HCT116 (cell line): Measurements from ENCODE around the gene SLC31A1. TPM values are rescaled to one million over a fixed set of nuclear protein-coding genes. Genes with fewer than 3 reads are reported as not detected.

Experiments used
- ATAC-seq: fragments of 200-7000 bp; cut with Tn5 transposase; 2 replicates; pipeline ENCODE4 v1.9.1; 2020; ENCODE audit warnings: mild to moderate bottlenecking, moderate library complexity
- BruUV-seq: library from RNA; stranded (reverse); fragments of 400-500 nt; replicated peaks from 2 replicates; lab custom pipeline; 2021; lab: Mats Ljungman, UMichigan
- CTCF ChIA-PET: fragments of 300-600 bp; sonication (Branson Sonifier 250); formaldehyde crosslinking; loops from one replicate; lab custom pipeline; 2021; ENCODE audit warnings: antibody characterized with exemption; lab: Charles Lee
- POLR2A ChIA-PET: fragments of 300-600, 350-600 bp; sonication (Branson Sonifier 250); formaldehyde crosslinking; loops from one replicate; lab custom pipeline; 2021; ENCODE audit warnings: antibody characterized with exemption; lab: Charles Lee
- RAD21 ChIA-PET, 2 experiments: fragments of 300-600 bp; sonication (Branson Sonifier 250); formaldehyde crosslinking; loops; one replicate each; lab custom pipeline; 2023; ENCODE audit warnings: low total read pairs in 2 of 2; ENCODE audit not compliant: uncharacterized antibody in 2 of 2, unreplicated experiment in 2 of 2, low non-redundant PET in 1 of 2; lab: Charles Lee
- DNase-seq: peaks from one replicate; pipeline ENCODE4 v3.0.0-alpha.2; 2010; ENCODE audit warnings: low read depth, low spot score
- H2AFZ ChIP-seq: fragments of 200-600 bp; shearing (Covaris generic), sonication (generic); 2 replicates; pipeline ENCODE4 v1.6.1; 2017; ENCODE audit warnings: low read depth, mixed run types, mixed read lengths, antibody characterized with exemption, low read length; ENCODE audit not compliant: poor library complexity, severe bottlenecking
- H3K27ac ChIP-seq: 2 replicates; pipeline ENCODE4 v1.5.1; 2012; ENCODE audit warnings: low read depth, low read length
- H3K27me3 ChIP-seq: fragments of 200-600 bp; sonication (generic); 2 replicates; pipeline ENCODE4 v1.6.1; 2016; ENCODE audit warnings: mixed run types, low read length, mixed read lengths; ENCODE audit not compliant: insufficient read depth
- H3K36me3 ChIP-seq, 2 experiments: fragments of 200-500 bp in 1 of 2; fragments of 200-600 bp in 1 of 2; sonication (Bioruptor generic) in 1 of 2; sonication (generic) in 1 of 2; 2 replicates each; pipeline versions ENCODE4 v1.5.1 to v1.6.1; 2014 to 2016; ENCODE audit warnings: low read length in 2 of 2, inconsistent platforms in 1 of 2, mixed read lengths in 1 of 2, mixed run types in 1 of 2; ENCODE audit not compliant: insufficient read depth in 2 of 2, control insufficient read depth in 1 of 2
- H3K4me1 ChIP-seq, 2 experiments: fragments of 200-600 bp in 1 of 2; sonication (generic) in 1 of 2; 2 replicates each; pipeline versions ENCODE4 v1.5.1 to v1.6.1; 2012 to 2017; ENCODE audit warnings: low read length in 2 of 2, inconsistent platforms in 1 of 2, mild to moderate bottlenecking in 1 of 2, mixed read lengths in 1 of 2, mixed run types in 1 of 2, moderate library complexity in 1 of 2; ENCODE audit not compliant: insufficient read depth in 2 of 2, control insufficient read depth in 1 of 2
- H3K4me2 ChIP-seq: fragments of 200-600 bp; sonication (generic); 2 replicates; pipeline ENCODE4 v1.6.1; 2017; ENCODE audit warnings: mixed run types, low read length, mixed read lengths
- H3K4me3 ChIP-seq, 2 experiments: fragments of 200-600 bp in 1 of 2; sonication (generic) in 1 of 2; replicated peaks in 1 of 2; 2 replicates each; pipeline ENCODE4 v1.5.1; 2011 to 2016; ENCODE audit warnings: low read length in 2 of 2, control low read depth in 1 of 2, low read depth in 1 of 2, mild to moderate bottlenecking in 1 of 2, mixed read lengths in 1 of 2, mixed run types in 1 of 2
- H3K79me2 ChIP-seq: fragments of 200-600 bp; sonication (generic); 2 replicates; pipeline ENCODE4 v1.6.1; 2017; ENCODE audit warnings: mild to moderate bottlenecking, mixed run types, low read length, moderate library complexity, mixed read lengths; ENCODE audit not compliant: insufficient read depth
- H3K9ac ChIP-seq: fragments of 200-600 bp; sonication (generic); 2 replicates; pipeline ENCODE4 v1.6.1; 2016; ENCODE audit warnings: low read length, mixed read lengths
- H3K9me2 ChIP-seq: fragments of 200-600 bp; sonication (generic), shearing (Covaris generic); 2 replicates; pipeline ENCODE4 v1.6.1; 2017; ENCODE audit warnings: mixed run types, mild to moderate bottlenecking, moderate library complexity; ENCODE audit not compliant: insufficient read depth
- H3K9me3 ChIP-seq, 2 experiments: fragments of 200-500 bp in 1 of 2; fragments of 200-600 bp in 1 of 2; sonication (Bioruptor generic) in 1 of 2; sonication (generic) in 1 of 2; 2 replicates each; pipeline ENCODE4 v1.6.1; 2014 to 2017; ENCODE audit warnings: low read length in 2 of 2, mixed read lengths in 2 of 2, inconsistent platforms in 1 of 2, low read depth in 1 of 2, mild to moderate bottlenecking in 1 of 2, mixed run types in 1 of 2, moderate library complexity in 1 of 2; ENCODE audit not compliant: control insufficient read depth in 1 of 2, insufficient read depth in 1 of 2
- H4K20me1 ChIP-seq: fragments of 200-600 bp; sonication (generic), shearing (Covaris generic); 2 replicates; pipeline ENCODE4 v1.6.1; 2017; ENCODE audit warnings: mixed run types, mild to moderate bottlenecking, moderate library complexity; ENCODE audit not compliant: insufficient read depth
- CEBPB ChIP-seq: IDR thresholded peaks from 2 replicates; pipeline ENCODE4 v1.6.1; 2012; ENCODE audit warnings: low read depth
- EGR1 ChIP-seq: IDR thresholded peaks from 2 replicates; pipeline ENCODE4 v1.6.1; 2012; ENCODE audit warnings: low read depth
- ELF1 ChIP-seq: IDR thresholded peaks from 2 replicates; pipeline ENCODE4 v1.6.1; 2012; ENCODE audit warnings: low read depth, borderline replicate concordance
- EZH2 ChIP-seq: fragments of 200-600 bp; sonication (generic); IDR thresholded peaks from 2 replicates; pipeline ENCODE4 v1.6.1; 2017; ENCODE audit warnings: antibody characterized with exemption, mixed run types
- EZH2phosphoT487 ChIP-seq: fragments of 200-600 bp; IDR thresholded peaks from 2 replicates; pipeline ENCODE4 v1.6.1; 2018; ENCODE audit warnings: antibody characterized with exemption, borderline replicate concordance
- FOSL1 ChIP-seq: IDR thresholded peaks from 2 replicates; pipeline ENCODE4 v1.6.1; 2012; ENCODE audit warnings: low read depth
- POLR2A ChIP-seq: IDR thresholded peaks from 2 replicates; pipeline ENCODE4 v1.7.0; 2011; ENCODE audit warnings: borderline replicate concordance; ENCODE audit not compliant: insufficient read depth, insufficient read length; ENCODE audit errors: extremely low read depth
- POLR2AphosphoS5 ChIP-seq: IDR thresholded peaks from 2 replicates; pipeline ENCODE4 v1.6.1; 2011; ENCODE audit warnings: mild to moderate bottlenecking, low read depth, low read length, moderate library complexity
- SIN3A ChIP-seq: IDR thresholded peaks from 2 replicates; pipeline ENCODE4 v1.6.1; 2012; ENCODE audit warnings: low read depth
- SP1 ChIP-seq: IDR thresholded peaks from 2 replicates; pipeline ENCODE4 v1.6.1; 2012; ENCODE audit warnings: low read depth
- SRF ChIP-seq: IDR thresholded peaks from 2 replicates; pipeline ENCODE4 v1.6.1; 2012; ENCODE audit warnings: low read depth
- TCF7L2 ChIP-seq: IDR thresholded peaks from 2 replicates; pipeline ENCODE4 v1.7.0; 2011; ENCODE audit warnings: borderline replicate concordance, inconsistent platforms; ENCODE audit not compliant: insufficient read depth, insufficient read length; ENCODE audit errors: extremely low read depth
- ZNF274 ChIP-seq: fragments of 200-500 bp; sonication (Bioruptor generic); IDR thresholded peaks from 2 replicates; pipeline ENCODE4 v1.6.1; 2014; ENCODE audit warnings: mild to moderate bottlenecking, low read depth, low read length, inconsistent platforms
- intact Hi-C: fragments of 100-400 bp; cut with micrococcal nuclease; formaldehyde crosslinking; loops from 2 replicates; pipeline ENCODE4 v1.10.0; 2022
- total RNA-seq: library from RNA; stranded (reverse); gene quantifications from one replicate; pipeline ENCODE4 v1.2.1, GENCODE V29; 2021; ENCODE audit not compliant: unreplicated experiment
- TF ChIP-seq, protein P1 (sequence below), 3 experiments: fragments of 200-600 bp in 1 of 3; sonication (generic) in 1 of 3; IDR thresholded peaks in 2 of 3; conservative IDR thresholded peaks in 1 of 3; 2 replicates each; pipeline ENCODE4 v1.5.1; 2012 to 2017; ENCODE audit warnings: low read depth in 2 of 3, low read length in 2 of 3, antibody characterized with exemption in 1 of 3, borderline replicate concordance in 1 of 3, control low read depth in 1 of 3, mild to moderate bottlenecking in 1 of 3, mixed read lengths in 1 of 3, mixed run types in 1 of 3, moderate library complexity in 1 of 3; ENCODE audit not compliant: insufficient read depth in 1 of 3
- TF ChIP-seq, protein P2 (sequence below): IDR thresholded peaks from 2 replicates; pipeline ENCODE4 v1.6.1; 2012

Gene SLC31A1
- total RNA-seq, 1 experiment from 2014 or later = 24.4 TPM

DNA sequence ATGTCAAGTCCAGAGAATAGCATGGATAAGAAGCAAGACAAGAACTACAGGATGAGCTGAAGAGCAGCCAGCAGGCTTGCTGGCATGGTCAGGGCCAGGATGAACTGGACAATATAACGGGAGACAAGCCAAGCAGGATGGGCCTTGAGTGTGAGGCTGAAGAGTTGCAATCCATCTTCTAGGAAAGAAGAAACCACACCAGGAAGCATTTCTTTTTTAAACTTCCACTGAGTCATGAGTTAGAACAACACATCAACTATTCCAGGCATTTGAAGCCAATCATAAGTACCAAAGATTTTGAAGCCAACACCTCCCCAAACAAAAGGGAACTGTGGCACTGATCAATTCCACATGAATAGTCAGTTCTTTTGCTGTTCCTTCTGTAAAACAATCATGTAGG, 43.3 kb upstream of the SLC31A1 start:
- H3K4me3 ChIP-seq = no peak overlapping the region
- no peaks in the 10 kb centered on the region for H4K20me1 ChIP-seq
- no peaks in the 10 kb centered on the region for H3K79me2 ChIP-seq
- TF ChIP-seq, protein P1, sequence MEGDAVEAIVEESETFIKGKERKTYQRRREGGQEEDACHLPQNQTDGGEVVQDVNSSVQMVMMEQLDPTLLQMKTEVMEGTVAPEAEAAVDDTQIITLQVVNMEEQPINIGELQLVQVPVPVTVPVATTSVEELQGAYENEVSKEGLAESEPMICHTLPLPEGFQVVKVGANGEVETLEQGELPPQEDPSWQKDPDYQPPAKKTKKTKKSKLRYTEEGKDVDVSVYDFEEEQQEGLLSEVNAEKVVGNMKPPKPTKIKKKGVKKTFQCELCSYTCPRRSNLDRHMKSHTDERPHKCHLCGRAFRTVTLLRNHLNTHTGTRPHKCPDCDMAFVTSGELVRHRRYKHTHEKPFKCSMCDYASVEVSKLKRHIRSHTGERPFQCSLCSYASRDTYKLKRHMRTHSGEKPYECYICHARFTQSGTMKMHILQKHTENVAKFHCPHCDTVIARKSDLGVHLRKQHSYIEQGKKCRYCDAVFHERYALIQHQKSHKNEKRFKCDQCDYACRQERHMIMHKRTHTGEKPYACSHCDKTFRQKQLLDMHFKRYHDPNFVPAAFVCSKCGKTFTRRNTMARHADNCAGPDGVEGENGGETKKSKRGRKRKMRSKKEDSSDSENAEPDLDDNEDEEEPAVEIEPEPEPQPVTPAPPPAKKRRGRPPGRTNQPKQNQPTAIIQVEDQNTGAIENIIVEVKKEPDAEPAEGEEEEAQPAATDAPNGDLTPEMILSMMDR (IDR thresholded peaks at IDR 0.05 in 2 of 3, conservative IDR thresholded peaks at IDR 0.05 in 1 of 3; ENCODE audit: borderline replicate concordance in 1 of 3, insufficient read depth in 1 of 3, low read depth in 2 of 3, low read length in 2 of 3) = no peak
- TF ChIP-seq ELF1 = no peak
- no peak overlapping the region for H2AFZ ChIP-seq
- no TSS peak for BruUV-seq
- ChIA-PET RAD21 (no interaction called here), CTCF (no interaction called here), POLR2A (no interaction called here)
- intact Hi-C loops = no loop called here
- H3K27me3 ChIP-seq = no peaks in the 10 kb centered on the region
- DNase-seq (no peak), ATAC-seq (no peak)
- H3K9me3 ChIP-seq = no peaks in the 10 kb centered on the region
- H3K4me2 ChIP-seq = no peak overlapping the region
- no peak overlapping the region for H3K27ac ChIP-seq
- no peak overlapping the region for H3K9ac ChIP-seq
- H3K36me3 ChIP-seq = peaks cover 23 to 32% of the 10 kb centered on the region in 2 experiments
- H3K9me2 ChIP-seq = no peaks in the 10 kb centered on the region
- H3K4me1 ChIP-seq = no peaks in the 10 kb centered on the region

DNA sequence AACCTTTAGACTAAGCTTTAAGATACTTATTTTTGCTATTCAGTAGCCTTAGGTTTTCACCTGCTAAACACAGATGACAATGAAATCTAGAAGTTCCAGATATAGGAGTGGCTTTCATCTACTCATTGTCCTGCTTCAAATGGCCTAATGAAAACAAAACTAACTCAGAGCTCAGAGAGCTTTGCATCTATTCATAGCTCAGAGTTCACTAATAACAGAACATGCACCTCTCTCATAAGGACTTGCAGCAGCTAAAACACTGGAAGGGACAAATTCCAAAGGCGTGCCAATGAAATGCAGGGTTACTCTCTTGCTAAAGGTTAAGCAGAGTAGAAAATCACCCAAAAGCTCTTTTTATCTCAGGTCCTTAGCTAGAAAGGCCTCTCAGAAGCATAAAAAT, 41.5 kb upstream of the SLC31A1 start:
- ChIA-PET POLR2A (no interaction called here), CTCF (no interaction called here)
- H3K36me3 ChIP-seq = peaks cover 19 to 40% of the 10 kb centered on the region in 2 experiments
- no peak for TF ChIP-seq POLR2A
- TF ChIP-seq CEBPB = no peak
- TF ChIP-seq SRF = no peak
- TF ChIP-seq EZH2 = no peak
- no peak for TF ChIP-seq POLR2AphosphoS5
- TF ChIP-seq EGR1 = no peak
- TF ChIP-seq, protein P2, sequence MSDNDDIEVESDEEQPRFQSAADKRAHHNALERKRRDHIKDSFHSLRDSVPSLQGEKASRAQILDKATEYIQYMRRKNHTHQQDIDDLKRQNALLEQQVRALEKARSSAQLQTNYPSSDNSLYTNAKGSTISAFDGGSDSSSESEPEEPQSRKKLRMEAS = no peak
- TF ChIP-seq FOSL1 = no peak
- no peak for TF ChIP-seq TCF7L2
- TF ChIP-seq EZH2phosphoT487 = no peak
- no peak for TF ChIP-seq SP1
- TF ChIP-seq, protein P1 (IDR thresholded peaks at IDR 0.05 in 2 of 3, conservative IDR thresholded peaks at IDR 0.05 in 1 of 3; ENCODE audit: borderline replicate concordance in 1 of 3, insufficient read depth in 1 of 3, low read depth in 2 of 3, low read length in 2 of 3) = no peak
- TF ChIP-seq SIN3A = no peak
- TF ChIP-seq ELF1 = no peak
- TF ChIP-seq ZNF274 = no peak
- TF ChIP-seq, all 23 proteins: peak for 0
- Histone ChIP-seq H3K27me3 (no peaks in the 10 kb centered on the region), H3K27ac (no peak overlapping the region), H4K20me1 (no peaks in the 10 kb centered on the region), H3K4me1 (no peaks in the 10 kb centered on the region), H3K9me3 (no peaks in the 10 kb centered on the region), H3K4me3 (no peak overlapping the region), H3K9ac (no peak overlapping the region), H2AFZ (no peak overlapping the region), H3K9me2 (no peaks in the 10 kb centered on the region), H3K79me2 (no peaks in the 10 kb centered on the region), H3K4me2 (no peak overlapping the region)
- ATAC-seq (no peak), DNase-seq (no peak)
- intact Hi-C loops = no loop called here
- no TSS peak for BruUV-seq
- RAD21 ChIA-PET = no interaction called here
